Transverse colon (tissue), 4 donors: ENCODE results near the gene HMCN2. TPM values are rescaled to one million over a fixed set of nuclear protein-coding genes. Genes with fewer than 3 reads are reported as not detected.

Experiments
- DNase-seq: peaks from one replicate; pipeline ENCODE4 v3.0.0-alpha.2; 2019
- H3K27ac ChIP-seq, 4 donors: fragments of 200-600 bp; sonication (generic); 2 replicates each; pipeline ENCODE4 v1.5.1; 2016 to 2018; ENCODE audit warnings: inconsistent platforms in 4 of 4
- H3K27me3 ChIP-seq: fragments of 200-600 bp; sonication (generic); 2 replicates; pipeline ENCODE4 v1.5.1; 2017; ENCODE audit warnings: inconsistent platforms
- H3K36me3 ChIP-seq, 4 donors: fragments of 200-600 bp; sonication (generic); 2 replicates each; pipeline ENCODE4 v1.5.1; 2017 to 2019; ENCODE audit warnings: inconsistent platforms in 4 of 4
- H3K4me1 ChIP-seq, 4 donors: fragments of 200-600 bp; sonication (generic); 2 replicates each; pipeline ENCODE4 v1.5.1; 2017 to 2020; ENCODE audit warnings: inconsistent platforms in 4 of 4
- H3K4me3 ChIP-seq, 4 donors: fragments of 200-600 bp; sonication (generic); 1 replicate in 1 of 4; 2 replicates in 3 of 4; pipeline versions ENCODE4 v1.5.1 to v1.6.1; 2017 to 2019; ENCODE audit warnings: inconsistent platforms in 4 of 4
- H3K9me3 ChIP-seq, 2 donors: fragments of 200-600 bp; sonication (generic); 2 replicates each; pipeline ENCODE4 v1.5.1; 2017 to 2019; ENCODE audit warnings: inconsistent platforms in 2 of 2
- CTCF ChIP-seq, 5 experiments: fragments of 200-600 bp in 3 of 5; fragments of 450-650 bp in 2 of 5; sonication (generic) in 3 of 5; IDR thresholded peaks; 1 replicate in 2 of 5; 2 replicates in 3 of 5; pipeline ENCODE4 v1.5.1; 2016 to 2017; ENCODE audit warnings: antibody characterized with exemption in 5 of 5, inconsistent platforms in 3 of 5, mild to moderate bottlenecking in 2 of 5, moderate library complexity in 1 of 5
- EP300 ChIP-seq: sonication (generic); formaldehyde crosslinking; IDR thresholded peaks from one replicate; pipeline ENCODE4 v1.6.1; 2017; ENCODE audit warnings: antibody characterized with exemption, low read depth
- POLR2A ChIP-seq: fragments of 450-650 bp; IDR thresholded peaks from one replicate; pipeline ENCODE4 v1.6.1; 2016; ENCODE audit warnings: antibody characterized with exemption, mild to moderate bottlenecking, moderate library complexity
- POLR2AphosphoS5 ChIP-seq, 3 donors: sonication (generic); formaldehyde crosslinking; IDR thresholded peaks; one replicate each; pipeline ENCODE4 v1.6.1; 2016; ENCODE audit warnings: antibody characterized with exemption in 3 of 3
- WGBS, 2 donors: methylation state at CpG; one replicate each; pipeline ENCODE4 v1.1.5; 2018; ENCODE audit warnings: low coverage in 1 of 2; 5-methylcytosine and 5-hydroxymethylcytosine counted together
- in situ Hi-C, 4 donors: fragments of 200-750 bp; cut with MboI; loops; one replicate each; pipeline versions ENCODE4 v1.15.0 to v1.15.1; 2017; ENCODE audit warnings: low sequenced_read_pairs in 3 of 4, low pct_ligation_motif_present in 1 of 4, low pct_unique_long_range_greater_than_20kb in 1 of 4
- intact Hi-C: fragments of 100-400 bp; cut with DNase I; formaldehyde crosslinking; loops from one replicate; pipeline ENCODE4 v1.15.1; 2023; ENCODE audit warnings: low total_unique reads
- total RNA-seq, 4 donors: library from RNA; depleted of rRNA; stranded (reverse); fragments of >200 nt; gene quantifications; one replicate each; pipeline ENCODE4 v1.1.0, GENCODE V29; 2016

Gene HMCN2
- total RNA-seq, 4 donors from 2014 or later = 7.8 to 40.0 (median 15.2) TPM

- H3K36me3 ChIP-seq = no peaks in the 10 kb centered on the region
- H3K9me3 ChIP-seq = no peaks in the 10 kb centered on the region
- peaks cover 3 to 17% (median 12%) of the 10 kb centered on the region in 4 donors for H3K4me1 ChIP-seq
- peak overlapping the region; percentile 66 to 79 (median 70) for H3K27ac ChIP-seq
- DNase-seq = peak; percentile 66
- in situ Hi-C loops (loop anchor here (5.0 to 25.0 kb wide), 4 partner anchors 121 to 348 kb away; no protein-coding TSS in a partner anchor), intact Hi-C loops (loop anchor here (1.0 to 10.0 kb wide), 2 partner anchors 45 to 351 kb away; no protein-coding TSS in a partner anchor)
- no peak overlapping the region for H3K4me3 ChIP-seq
- WGBS, 2 donors = 43% methylated on average over 42 of the region's 45 CpGs; no CpG with 5 or more reads in 1 of the 2 donors
- H3K27me3 ChIP-seq = no peaks in the 10 kb centered on the region
- TF ChIP-seq POLR2AphosphoS5 (IDR thresholded peaks at IDR 0.05) (no peak), EP300 (no peak), CTCF (IDR thresholded peaks at IDR 0.05) (peak; percentile 98 to 100 (median 100)), POLR2A (no peak)
Observed at GRCh38 chr9:130235558-130236435, 29.8 kb upstream of the HMCN2 start.

GRCh38 chr9:130236436-130236985, 29.0 kb upstream of the HMCN2 start:
- TF ChIP-seq EP300 (no peak), CTCF (IDR thresholded peaks at IDR 0.05) (peak in 2 of 5 experiments; percentile 17 to 20), POLR2AphosphoS5 (IDR thresholded peaks at IDR 0.05) (no peak), POLR2A (no peak)
- peaks cover 3 to 17% (median 13%) of the 10 kb centered on the region in 4 donors for H3K4me1 ChIP-seq
- no peaks in the 10 kb centered on the region for H3K36me3 ChIP-seq
- no peak overlapping the region for H3K4me3 ChIP-seq
- WGBS, 2 donors = 35 to 48% methylated on average over 2 to 10 of the region's 10 CpGs
- peak overlapping the region; percentile 66 to 79 (median 70) for H3K27ac ChIP-seq
- no peaks in the 10 kb centered on the region for H3K9me3 ChIP-seq
- intact Hi-C loops = loop anchor here (10.0 kb wide), 1 partner anchor 352 kb away; no protein-coding TSS in a partner anchor
- DNase-seq = no peak
- in situ Hi-C loops = loop anchor here (5.0 to 25.0 kb wide), 4 partner anchors 122 to 349 kb away; no protein-coding TSS in a partner anchor
- no peaks in the 10 kb centered on the region for H3K27me3 ChIP-seq

- DNase-seq = no peak
- WGBS, 2 donors = 66 to 71% methylated on average over 4 to 11 of the region's 11 CpGs
- TF ChIP-seq CTCF (IDR thresholded peaks at IDR 0.05) (no peak), POLR2A (no peak), POLR2AphosphoS5 (IDR thresholded peaks at IDR 0.05) (peak in 1 of 3 donors; percentile 41), EP300 (no peak)
- H3K4me3 ChIP-seq = no peak overlapping the region
- in situ Hi-C loops (loop anchor here (5.0 to 25.0 kb wide), 4 partner anchors 122 to 350 kb away; no protein-coding TSS in a partner anchor), intact Hi-C loops (loop anchor here (10.0 kb wide), 1 partner anchor 352 kb away; no protein-coding TSS in a partner anchor)
- peak overlapping the region; percentile 66 to 79 (median 70) for H3K27ac ChIP-seq
- peaks cover 3 to 17% (median 13%) of the 10 kb centered on the region in 4 donors for H3K4me1 ChIP-seq
- no peaks in the 10 kb centered on the region for H3K36me3 ChIP-seq
- no peaks in the 10 kb centered on the region for H3K9me3 ChIP-seq
- no peaks in the 10 kb centered on the region for H3K27me3 ChIP-seq
Observed at GRCh38 chr9:130237076-130237475, 28.5 kb upstream of the HMCN2 start.
